DMS53 (cell line): ENCODE data around the gene SHOC2.
"Not testable (repeated sequence)": the region's sequence is repeated elsewhere in the genome, so short reads cannot be mapped to it uniquely, and the experiment has no call there.

ENCODE experiments used
- DNase-seq: peaks from one replicate; lab custom pipeline; 2025; lab: John Stamatoyannopoulos, UW

SHOC2 gene

DNA sequence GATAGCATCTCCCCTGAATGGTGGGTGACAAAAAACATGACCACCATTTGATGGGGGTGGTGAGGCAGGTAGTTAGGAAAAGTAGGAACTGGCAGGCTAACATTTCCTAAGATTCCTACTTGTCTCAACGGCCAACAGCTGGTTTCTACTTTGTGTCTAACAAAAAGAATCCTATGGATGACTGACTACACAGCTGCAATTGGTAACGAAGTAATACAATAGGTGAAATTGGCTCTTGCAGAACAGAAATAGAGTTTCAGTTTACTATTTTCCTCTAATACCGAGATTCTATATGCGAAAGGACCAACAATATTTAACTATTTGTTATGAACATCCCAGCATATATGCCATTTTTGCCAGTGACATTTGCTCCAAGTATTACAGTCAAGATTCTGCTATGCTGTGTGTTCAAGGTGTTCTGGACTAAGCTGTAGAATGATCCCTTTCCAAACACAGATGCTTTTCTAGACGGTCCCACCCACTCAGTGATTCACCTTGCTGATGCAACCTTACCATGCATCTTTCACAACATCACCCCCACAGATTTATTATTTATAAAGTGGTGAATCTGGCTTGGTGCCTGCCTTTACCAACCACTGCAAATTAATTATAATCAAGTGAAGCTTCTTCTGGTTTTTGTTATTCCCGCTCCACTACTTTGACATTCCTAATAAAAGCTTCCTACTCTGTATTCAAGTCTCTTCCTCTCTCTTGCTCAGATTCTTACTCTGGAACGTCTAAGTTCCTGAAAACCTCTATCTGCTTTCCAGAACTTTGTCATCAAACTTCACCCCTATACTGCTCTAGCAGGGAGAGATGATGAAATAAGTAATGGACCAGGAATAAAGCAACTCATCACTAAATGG is 17.2 kb upstream of the SHOC2 start:
- DNase-seq = peak; percentile 54

DNA sequence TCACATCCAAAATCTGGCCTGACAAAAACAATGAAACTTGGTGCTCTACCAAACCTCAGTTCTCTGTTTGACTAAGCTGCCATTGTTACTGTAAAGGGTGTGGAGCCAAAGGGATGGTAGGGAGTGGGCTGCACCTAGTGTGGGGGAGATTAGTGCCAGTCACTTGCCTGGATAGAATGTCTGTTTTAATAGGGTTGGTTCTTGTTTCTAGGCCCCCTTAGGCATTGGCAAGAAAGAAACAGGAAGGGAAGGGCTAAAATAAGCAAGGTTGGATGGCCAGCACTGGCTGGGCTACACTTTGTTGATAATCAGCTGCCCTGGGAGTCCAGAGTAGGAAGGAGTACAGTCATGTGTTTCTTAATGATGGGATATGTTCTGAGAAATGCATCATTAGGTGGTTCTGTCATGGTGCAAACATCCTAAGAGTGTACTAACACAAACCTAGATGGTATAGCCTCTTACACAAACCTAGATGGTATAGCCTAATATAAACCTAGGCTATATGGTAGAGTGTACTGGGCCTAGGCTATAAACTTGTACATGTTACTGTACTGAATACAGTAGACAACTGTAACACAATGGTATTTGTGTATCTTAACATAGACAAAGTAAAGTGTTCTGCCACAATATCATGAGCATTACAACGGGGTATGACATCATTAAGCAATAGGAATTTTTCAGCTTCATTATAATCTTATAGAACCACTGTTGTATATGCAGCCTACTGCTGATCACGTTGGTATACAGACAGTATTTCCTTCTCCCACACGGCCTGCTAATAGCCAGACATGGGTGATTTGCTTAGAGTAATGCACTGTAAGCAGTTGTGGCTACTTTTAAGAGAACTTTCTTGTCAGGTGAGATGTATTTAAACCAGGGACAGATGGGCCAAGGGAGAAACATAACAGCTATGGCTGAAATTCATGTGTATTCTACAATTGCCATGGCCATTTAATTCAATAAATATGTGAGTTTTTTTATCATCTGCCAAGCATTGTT is 15.8 kb upstream of the SHOC2 start:
- DNase-seq = no peak

DNA sequence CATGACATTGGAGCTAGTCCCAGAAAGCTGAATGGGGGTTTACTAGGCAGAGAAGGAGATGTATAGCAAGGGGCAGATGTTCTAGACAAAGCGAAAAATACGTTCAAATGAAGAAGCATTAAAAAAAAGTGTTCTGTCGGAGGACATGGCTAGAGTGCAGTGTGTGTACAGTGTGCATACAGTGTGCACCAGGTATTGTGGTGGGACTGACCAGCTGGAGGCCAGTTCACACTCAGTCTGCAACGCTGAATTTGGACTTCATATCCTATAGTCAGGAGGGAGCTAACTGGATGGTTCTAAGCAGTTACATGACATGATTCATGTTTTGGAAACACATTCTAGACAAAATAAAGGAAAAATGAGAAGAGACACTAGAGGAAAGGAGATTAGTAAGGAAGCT is 9.3 kb upstream of the SHOC2 start:
- no peak for DNase-seq

DNA sequence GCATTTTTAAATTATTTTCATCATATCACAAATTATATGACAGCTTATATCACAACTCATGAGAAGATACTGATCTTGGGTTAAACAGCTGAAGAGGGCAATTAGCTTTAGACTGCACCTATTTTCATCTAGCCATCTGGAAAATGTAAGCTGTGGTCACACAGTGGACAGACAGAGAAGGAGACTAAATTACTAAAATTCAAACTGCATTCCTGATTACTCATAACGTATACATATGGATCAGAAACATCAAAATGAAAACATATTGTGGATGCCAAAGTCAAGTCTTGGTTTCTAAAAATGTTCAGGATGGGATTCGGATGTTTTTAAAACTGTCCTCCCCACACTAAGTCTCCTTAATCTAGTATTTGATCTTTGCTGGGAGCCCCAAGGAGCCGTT is 7.0 kb upstream of the SHOC2 start:
- DNase-seq = no peak

DNA sequence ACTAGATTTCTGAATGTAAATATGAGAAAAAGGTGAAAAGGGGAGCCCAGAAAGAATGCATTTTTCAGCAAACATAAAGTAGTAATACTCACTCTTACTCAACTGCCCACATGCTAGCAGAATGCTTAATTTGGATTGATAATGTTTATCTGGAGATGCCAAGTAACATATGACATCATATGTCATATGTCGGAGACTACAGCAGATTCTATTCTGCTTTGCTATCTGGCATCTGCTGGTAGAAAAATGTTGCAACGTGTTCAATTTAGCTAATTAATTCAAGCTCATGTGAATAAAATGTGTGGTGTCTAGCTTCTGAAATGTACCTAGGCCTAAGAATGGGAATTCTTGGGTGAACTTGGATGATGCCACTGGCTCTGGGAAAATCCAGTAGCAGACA is 5.0 kb upstream of the SHOC2 start:
- DNase-seq = no peak

DNA sequence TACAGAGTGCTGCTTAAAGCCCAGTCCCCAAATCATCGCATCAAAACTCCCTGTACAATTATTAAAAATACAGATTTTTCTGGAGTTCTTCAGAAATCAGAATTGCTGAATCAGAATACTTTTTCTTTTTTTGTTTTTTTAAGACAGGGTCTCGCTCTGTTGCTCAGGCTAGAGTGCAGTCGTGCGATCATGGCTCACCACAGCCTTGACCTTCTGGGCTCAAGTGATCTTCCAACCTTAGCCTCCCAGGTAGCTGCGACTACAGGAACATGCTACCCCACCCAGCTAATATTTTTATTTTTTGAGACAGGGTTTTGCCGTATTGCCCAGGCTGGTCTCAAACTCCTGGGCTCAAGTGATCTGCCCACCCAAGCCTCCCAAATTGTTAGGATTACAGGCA is 4.4 kb upstream of the SHOC2 start:
- no peak for DNase-seq

DNA sequence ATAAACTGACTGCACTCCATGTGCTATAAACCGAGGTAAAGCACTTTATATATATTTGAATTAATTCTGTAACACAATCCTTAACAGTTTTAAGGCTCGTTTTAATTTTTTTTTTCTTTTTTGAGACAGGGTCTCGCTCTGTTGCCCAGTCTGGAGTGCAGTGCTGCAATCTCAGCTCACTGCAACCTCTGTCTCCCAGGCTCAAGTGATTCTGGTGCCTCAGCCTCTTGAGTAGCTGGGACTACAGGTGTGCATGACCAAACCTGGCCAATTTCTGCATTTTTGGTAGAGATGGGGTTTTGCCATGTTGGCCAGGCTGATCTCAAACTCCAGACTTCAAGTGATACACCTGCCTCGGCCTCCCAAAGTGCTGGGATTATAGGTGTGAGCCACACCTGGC is 3.8 kb upstream of the SHOC2 start:
- not testable (repeated sequence) for DNase-seq

DNA sequence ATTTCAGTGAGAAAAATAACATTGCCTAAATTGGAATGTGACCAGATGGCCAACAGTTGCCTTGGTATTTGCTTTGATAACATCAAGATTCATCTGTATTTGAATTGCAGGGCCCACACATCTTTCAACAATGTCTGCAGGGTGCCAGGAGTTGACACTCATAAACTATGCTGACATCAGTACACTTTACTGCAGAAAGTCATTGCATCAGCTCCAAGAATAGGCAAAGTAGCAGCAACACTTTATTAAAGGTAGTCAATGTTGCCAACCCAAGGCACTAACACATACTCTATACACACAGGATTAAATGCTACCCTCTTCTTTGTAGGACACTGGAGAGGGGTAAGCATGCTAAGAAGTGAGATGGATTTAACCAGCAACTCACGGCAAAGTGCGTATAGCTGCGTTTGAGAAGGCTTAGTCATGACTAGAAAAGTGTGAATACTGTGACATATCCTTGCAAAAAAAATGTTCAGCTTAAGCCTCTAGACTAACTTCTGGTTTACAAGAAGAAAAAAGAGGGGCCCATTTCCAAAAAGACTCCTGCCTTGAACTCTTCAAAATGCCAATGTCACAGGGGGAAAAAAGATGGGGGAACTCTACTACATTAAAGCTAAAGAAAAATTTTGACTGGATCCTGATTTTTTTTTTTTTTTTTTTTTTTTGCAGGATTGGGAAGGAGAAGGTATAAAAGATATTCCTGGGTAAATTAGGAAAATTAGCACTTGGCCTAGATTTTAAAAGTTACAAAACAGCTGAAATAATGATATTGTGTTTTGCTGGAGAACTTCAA is 2.7 kb upstream of the SHOC2 start:
- no peak for DNase-seq

DNA sequence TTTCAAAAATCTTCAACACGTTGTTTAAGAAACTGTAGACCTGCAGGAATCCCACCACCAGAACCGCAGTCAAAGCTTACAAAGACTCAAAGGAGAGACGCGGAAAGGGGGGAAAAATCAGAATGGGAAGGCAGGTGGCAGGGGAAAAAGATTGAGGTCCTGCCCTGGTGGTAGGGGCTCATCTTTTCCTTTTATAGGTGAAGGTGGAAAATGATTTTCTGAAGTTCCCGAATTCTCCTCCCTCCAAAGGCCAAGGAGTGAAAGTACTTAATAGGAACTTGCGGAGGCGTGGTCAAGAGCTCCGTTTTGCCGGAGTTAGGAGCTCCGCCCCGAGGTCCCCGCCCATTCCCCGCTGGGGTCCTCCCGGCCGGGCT is 1.1 kb upstream of the SHOC2 start:
- DNase-seq = no peak

DNA sequence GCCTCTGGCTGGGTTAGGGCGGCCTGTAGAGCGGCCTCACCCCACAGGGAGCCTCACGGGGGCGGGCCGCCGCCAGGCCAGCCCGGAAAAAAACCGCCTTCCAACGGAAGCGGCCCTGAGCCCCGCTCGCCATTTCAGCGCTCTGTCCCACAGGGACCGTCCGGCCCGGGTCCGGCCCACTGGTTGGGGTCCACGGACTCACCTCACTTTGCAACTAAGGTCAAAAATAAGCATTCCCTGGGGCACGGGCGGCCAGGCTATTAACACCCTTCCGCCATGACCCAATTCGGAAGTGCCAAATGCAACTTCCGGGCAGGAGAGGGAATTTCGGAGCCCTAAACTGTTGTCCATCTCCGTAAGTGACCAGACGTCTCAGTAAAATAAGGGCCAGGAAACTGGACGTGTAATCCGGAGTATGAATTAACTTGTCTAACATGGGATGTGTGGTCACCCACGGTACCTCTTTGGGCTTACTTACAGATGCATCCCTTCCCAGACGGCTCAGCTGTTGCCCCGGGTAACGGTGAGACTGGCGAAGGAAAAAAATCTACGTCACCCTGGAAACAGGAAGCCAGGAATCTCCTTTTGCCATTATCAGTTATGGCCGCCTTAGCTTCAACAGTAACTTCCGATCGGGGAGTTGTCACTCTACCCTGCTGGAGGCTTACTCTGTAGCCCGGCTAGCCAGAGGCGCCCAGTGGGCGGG is 608 bp upstream of the SHOC2 start, which contains the start of gene BBIP1:
Gene BBIP1 (minus strand): TSS at position 538 of the 706 bp plus-strand sequence. CDS start 1,023 bp downstream, outside the sequence.
- DNase-seq = peak; percentile 100

DNA sequence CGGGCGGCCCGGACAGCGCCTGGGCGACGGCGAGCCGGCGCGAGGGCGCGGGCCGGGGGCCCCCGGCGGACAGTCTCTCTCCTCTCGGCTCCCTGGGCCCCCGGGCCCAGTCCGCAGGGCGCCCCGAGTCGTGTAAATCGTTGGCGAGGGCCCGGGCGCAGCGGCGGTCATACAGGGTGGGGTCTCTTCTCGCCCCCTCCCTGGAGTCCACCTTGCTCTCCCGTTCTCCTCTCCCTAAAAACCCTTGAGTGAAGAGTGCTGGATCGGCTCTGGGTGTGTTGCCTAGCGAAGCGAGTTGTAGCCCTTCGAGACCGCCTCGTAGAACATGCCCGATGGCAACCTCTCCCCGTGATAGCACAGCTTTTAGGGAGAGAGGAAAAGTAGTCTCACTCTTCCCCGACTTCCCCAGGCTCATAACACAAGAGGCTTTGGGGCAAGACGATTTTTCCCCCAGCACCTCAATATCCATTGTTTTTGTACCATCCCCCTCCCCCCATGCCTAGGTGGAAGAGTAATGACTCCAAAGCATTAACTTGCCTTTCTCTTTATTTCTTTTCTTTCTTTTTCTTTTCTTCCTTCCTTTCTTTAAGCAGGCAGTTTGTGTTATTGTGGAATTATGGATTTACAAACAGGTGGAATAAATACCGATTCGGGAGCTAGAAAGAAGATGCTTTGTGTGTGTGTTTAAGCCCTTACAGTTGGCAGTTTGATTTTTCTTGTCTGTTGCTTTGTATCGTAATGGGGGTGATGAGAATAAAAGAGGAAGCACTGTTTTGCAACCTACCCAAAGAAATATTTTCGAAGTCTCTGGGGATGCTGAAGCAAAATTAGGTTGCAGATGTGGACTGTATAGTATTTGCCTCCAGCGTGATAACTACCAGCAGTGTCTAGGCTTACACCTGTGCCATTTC is 822 bp downstream of the SHOC2 start:
- DNase-seq = peak; percentile 84

DNA sequence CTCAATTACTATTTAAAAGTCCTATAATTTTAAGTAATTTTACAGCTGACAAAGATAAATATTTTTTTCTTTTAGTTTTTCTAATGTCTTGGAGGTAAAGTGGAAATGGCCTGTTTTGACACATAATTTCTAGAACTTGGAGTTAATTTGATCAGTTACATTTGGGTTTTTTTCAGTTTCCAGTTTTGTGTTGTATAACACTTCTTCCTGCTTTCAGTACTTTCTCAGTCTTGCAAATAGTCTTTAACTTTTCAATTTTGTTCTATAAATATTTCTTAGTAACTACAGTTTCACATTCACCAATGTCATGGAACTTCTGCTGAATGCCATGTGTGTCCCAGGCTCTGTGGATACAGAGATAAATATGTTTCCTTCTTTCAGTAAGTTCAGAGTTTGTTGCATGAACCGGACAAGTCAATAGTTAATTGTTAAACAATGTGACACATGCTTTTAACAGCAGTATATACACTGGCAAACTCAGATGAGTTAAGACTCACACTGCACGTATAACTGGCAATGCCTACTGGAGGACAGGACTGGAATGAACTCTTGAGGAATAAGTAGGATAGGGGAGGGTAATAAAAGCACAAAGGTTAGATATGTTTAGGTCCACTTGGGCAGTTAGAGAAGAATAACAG is 4.6 kb downstream of the SHOC2 start:
- DNase-seq = peak; percentile 6

DNA sequence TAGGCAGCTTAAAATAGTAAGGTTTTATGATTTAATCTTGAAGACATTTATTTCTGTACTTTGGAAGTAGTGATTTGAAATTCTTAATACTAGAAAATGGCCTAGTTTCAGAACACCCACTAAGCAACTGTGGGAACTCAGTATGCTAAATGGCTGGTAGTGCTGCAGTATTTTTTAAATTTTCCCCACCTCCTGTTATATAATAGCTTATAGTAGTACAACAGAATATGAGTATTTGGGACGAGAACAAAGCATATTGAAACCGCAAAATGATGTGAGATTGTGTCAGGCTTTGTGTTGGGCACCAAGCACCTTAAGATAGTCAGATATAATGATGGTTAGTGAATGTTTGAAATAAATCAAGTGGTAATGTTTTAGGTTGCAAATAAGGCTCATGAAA is 8.1 kb downstream of the SHOC2 start:
- DNase-seq = no peak

DNA sequence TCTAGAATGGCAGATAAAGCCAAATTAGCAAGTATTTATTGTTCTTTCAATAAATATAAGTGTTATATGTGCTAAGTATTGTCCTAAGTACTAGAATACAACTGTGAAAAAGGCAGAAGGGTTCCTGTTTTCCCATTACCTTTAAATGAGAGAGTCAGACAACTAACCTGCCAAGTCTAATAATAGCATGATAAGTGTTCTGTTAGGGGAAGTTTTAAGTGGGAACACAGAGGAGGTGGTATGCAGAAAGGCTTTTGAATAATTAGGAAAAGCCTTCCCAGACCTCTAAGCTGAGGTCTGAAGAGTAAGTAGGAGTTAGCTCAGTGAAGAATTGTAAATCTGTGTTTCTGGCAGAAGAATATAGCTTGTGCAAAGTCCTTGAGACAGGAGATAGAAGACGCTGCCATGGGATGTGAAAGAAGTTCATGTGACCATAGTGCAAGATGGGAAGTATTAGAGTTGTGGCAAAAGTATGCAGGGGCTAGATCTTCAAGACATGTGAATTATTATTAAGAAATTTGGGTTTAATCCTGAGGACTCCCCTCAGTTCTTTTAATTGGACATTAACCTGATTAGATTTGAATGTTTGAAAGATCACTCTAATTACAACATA is 12.5 kb downstream of the SHOC2 start:
- no peak for DNase-seq

DNA sequence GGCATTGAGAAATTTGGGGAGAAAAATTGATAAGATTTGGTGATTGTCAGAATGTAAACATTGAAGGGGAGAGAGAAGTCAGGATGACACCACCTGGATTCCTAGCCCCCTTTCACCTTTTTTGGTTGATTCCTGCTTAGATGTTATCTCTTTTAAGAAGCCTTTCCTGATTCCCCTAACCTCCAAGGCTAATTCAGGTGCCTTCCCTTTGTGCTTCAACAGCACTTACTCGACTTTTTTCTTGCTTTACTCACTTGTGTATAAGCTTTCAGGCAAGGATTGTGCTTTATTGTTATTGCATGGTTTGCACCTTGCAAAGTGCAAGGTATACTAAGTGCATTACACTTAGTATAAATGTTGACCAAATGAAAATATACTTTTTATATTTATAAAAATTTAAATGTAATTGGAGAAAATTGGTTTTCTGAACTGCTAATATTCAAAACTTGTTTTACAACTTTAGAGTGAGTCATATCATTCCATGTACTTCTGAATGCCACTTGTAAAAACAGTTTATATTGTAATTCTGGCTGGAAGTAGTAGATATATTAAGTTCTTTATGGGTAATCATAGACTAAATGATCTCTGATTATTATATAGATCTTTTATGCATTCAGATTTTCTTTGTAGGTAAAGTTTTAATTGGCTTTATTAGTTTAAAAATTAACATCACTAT is 13.2 kb downstream of the SHOC2 start:
- peak; percentile 46 for DNase-seq

DNA sequence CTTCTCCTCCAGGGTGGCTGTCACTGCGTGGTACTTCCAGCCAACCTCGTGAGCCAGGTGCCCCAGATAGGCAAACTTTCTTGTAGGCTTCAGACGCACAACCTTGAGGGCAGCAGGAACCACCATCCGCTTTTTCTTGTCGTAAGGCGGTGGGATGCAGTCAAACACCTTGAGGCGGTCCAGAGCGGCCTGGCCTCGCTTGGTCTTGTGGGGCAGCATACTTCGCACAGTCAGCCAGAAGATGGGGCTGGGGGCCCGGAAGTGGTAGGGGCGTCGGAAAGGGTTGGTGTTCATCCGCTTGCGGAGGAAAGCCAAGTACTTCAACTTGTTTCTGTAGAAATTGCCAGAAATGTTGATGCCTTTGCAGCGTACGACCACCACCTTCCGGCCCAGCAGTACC is 17.4 kb downstream of the SHOC2 start:
- no peak for DNase-seq

DNA sequence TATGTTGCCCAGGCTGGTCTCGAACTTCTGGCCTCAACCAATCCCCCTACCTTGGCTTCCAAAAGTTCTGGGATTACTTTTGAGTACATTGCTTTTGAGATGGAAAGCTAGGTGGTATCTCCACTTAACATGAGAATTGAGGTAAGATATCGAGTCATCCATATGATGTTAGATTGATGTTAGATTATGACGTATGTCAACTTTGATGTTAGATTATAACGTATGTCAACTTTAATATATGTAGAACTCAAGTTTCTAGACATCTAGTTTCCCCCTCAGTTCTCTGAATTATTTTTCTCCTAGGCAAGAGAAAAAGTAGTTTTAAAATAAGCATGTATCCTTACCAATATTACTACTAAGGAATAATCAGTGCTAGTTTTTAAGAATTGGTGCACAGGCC is 20.0 kb downstream of the SHOC2 start:
- DNase-seq = no peak

DNA sequence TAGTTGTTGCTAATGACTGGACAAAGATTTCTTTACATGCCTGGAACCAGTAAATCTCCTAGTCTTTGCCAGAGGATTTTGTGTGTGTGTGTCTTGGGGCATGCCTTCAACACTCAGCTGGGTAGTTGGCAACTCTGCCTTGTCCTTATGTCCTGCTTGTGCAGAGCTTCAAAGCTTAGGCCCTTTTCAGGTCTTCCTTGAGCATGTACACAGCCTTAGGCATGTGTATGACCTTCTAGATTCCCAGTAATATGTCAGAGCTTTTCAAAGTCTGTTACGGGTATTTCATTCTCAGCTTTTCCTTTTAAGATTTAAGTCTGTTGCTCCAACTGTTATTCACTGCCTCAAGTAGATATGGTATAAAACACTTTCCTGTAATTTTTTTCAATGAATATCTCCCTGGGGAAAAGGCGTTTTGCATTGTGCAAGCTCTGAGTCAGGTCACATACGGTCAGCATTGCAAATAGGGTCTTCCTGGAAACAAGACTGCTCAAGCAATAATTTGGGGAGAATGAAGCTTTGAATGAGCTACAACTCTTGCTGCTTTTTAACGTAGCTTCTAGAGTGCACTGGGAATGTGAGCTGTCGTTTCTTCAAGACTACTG is 25.5 kb downstream of the SHOC2 start:
- DNase-seq = no peak
